ENCODE results near the gene AKT1S1. TPM values are rescaled to one million over a fixed set of nuclear protein-coding genes. Genes with fewer than 3 reads are reported as not detected.

Gene AKT1S1
- total RNA-seq, 1 donor from 2014 or later, result 52.0 TPM

- TF ChIP-seq CTCF (IDR thresholded peaks at IDR 0.05), result no peak
- Mint-ChIP-seq H3K27ac (ENCODE audit: unreplicated experiment) (no peak overlapping the region), H3K36me3 (ENCODE audit: low read depth) (peaks cover 18% of the 10 kb centered on the region), H3K27me3 (ENCODE audit: low read depth) (no peaks in the 10 kb centered on the region), H3K4me3 (ENCODE audit: unreplicated experiment) (no peak overlapping the region), H3K4me1 (ENCODE audit: low read depth) (peaks cover 8% of the 10 kb centered on the region), H3K9me3 (ENCODE audit: low read depth) (no peaks in the 10 kb centered on the region)
- no peak for DNase-seq (ENCODE audit: low spot score)
Measured at GRCh38 chr19:49859682-49860335, 17.3 kb downstream of the AKT1S1 start.

GRCh38 chr19:49858088-49858985 is 18.8 kb downstream of the AKT1S1 start:
- no peak for DNase-seq (ENCODE audit: low spot score)
- Mint-ChIP-seq H3K4me3 (ENCODE audit: unreplicated experiment) (no peak overlapping the region), H3K9me3 (ENCODE audit: low read depth) (no peaks in the 10 kb centered on the region), H3K27me3 (ENCODE audit: low read depth) (no peaks in the 10 kb centered on the region), H3K27ac (ENCODE audit: unreplicated experiment) (peak overlapping the region; percentile 78), H3K36me3 (ENCODE audit: low read depth) (peaks cover 12% of the 10 kb centered on the region), H3K4me1 (ENCODE audit: low read depth) (peaks cover 15% of the 10 kb centered on the region)
- no peak for TF ChIP-seq CTCF (IDR thresholded peaks at IDR 0.05)

GRCh38 chr19:49857838-49858087 is 19.4 kb downstream of the AKT1S1 start:
- no peaks in the 10 kb centered on the region for H3K27me3 Mint-ChIP-seq (ENCODE audit: low read depth)
- no peak for DNase-seq (ENCODE audit: low spot score)
- TF ChIP-seq CTCF (IDR thresholded peaks at IDR 0.05), result no peak
- H3K4me3 Mint-ChIP-seq (ENCODE audit: unreplicated experiment), result no peak overlapping the region
- peaks cover 20% of the 10 kb centered on the region for H3K4me1 Mint-ChIP-seq (ENCODE audit: low read depth)
- H3K27ac Mint-ChIP-seq (ENCODE audit: unreplicated experiment), result no peak overlapping the region
- H3K36me3 Mint-ChIP-seq (ENCODE audit: low read depth), result peaks cover 9% of the 10 kb centered on the region
- no peaks in the 10 kb centered on the region for H3K9me3 Mint-ChIP-seq (ENCODE audit: low read depth)

- peaks cover 26% of the 10 kb centered on the region for H3K4me1 Mint-ChIP-seq (ENCODE audit: low read depth)
- no peaks in the 10 kb centered on the region for H3K27me3 Mint-ChIP-seq (ENCODE audit: low read depth)
- no peak for DNase-seq (ENCODE audit: low spot score)
- H3K9me3 Mint-ChIP-seq (ENCODE audit: low read depth), result no peaks in the 10 kb centered on the region
- peak overlapping the region; percentile 17 for H3K27ac Mint-ChIP-seq (ENCODE audit: unreplicated experiment)
- no peak for TF ChIP-seq CTCF (IDR thresholded peaks at IDR 0.05)
- H3K36me3 Mint-ChIP-seq (ENCODE audit: low read depth), result peaks cover 9% of the 10 kb centered on the region
- no peak overlapping the region for H3K4me3 Mint-ChIP-seq (ENCODE audit: unreplicated experiment)
Measured at GRCh38 chr19:49857061-49857837, 19.9 kb downstream of the AKT1S1 start.

- H3K4me3 Mint-ChIP-seq (ENCODE audit: unreplicated experiment), result no peak overlapping the region
- no peaks in the 10 kb centered on the region for H3K9me3 Mint-ChIP-seq (ENCODE audit: low read depth)
- no peak overlapping the region for H3K27ac Mint-ChIP-seq (ENCODE audit: unreplicated experiment)
- DNase-seq (ENCODE audit: low spot score), result no peak
- H3K27me3 Mint-ChIP-seq (ENCODE audit: low read depth), result no peaks in the 10 kb centered on the region
- peaks cover 9% of the 10 kb centered on the region for H3K36me3 Mint-ChIP-seq (ENCODE audit: low read depth)
- no peak for TF ChIP-seq CTCF (IDR thresholded peaks at IDR 0.05)
- peaks cover 30% of the 10 kb centered on the region for H3K4me1 Mint-ChIP-seq (ENCODE audit: low read depth)
Measured at GRCh38 chr19:49856574-49857021, 20.6 kb downstream of the AKT1S1 start.
